Inflammatory macrophage (primary cell): Measurements from ENCODE around the gene ARID5B.

Experiments
- DNase-seq, 2 donors: peaks; one replicate each; pipeline ENCODE4 v3.0.0-alpha.2; 2020 to 2022

ARID5B gene

GRCh38 chr10:62037890-62038608 lies 136.6 kb downstream of the ARID5B start:
- no peak for DNase-seq

GRCh38 chr10:62038609-62039190 lies 137.2 kb downstream of the ARID5B start:
- DNase-seq: peak; percentile 76 to 78

- DNase-seq: no peak
Observed at GRCh38 chr10:62039954-62040353, 138.5 kb downstream of the ARID5B start.

- no peak for DNase-seq
Observed at GRCh38 chr10:62040881-62041280, 139.4 kb downstream of the ARID5B start.

- no peak for DNase-seq
Observed at GRCh38 chr10:62043421-62044021, 142.0 kb downstream of the ARID5B start.

- peak in 1 of 2 donors; percentile 29 for DNase-seq
Observed at GRCh38 chr10:62044566-62044965, 143.1 kb downstream of the ARID5B start.

GRCh38 chr10:62045765-62046521 lies 144.4 kb downstream of the ARID5B start:
- peak; percentile 49 to 77 for DNase-seq

GRCh38 chr10:62046522-62047227 lies 145.2 kb downstream of the ARID5B start:
- DNase-seq: peak in 1 of 2 donors; percentile 26

GRCh38 chr10:62047228-62047892 lies 145.9 kb downstream of the ARID5B start:
- no peak for DNase-seq

GRCh38 chr10:62047960-62048383 lies 146.5 kb downstream of the ARID5B start:
- DNase-seq: peak; percentile 13 to 25

GRCh38 chr10:62048470-62048869 lies 147.0 kb downstream of the ARID5B start:
- DNase-seq: no peak

GRCh38 chr10:62048919-62049623 lies 147.6 kb downstream of the ARID5B start:
- peak; percentile 83 to 97 for DNase-seq

- DNase-seq: no peak
Observed at GRCh38 chr10:62049624-62050345, 148.3 kb downstream of the ARID5B start.

GRCh38 chr10:62050346-62050892 lies 148.9 kb downstream of the ARID5B start:
- DNase-seq: no peak

GRCh38 chr10:62050893-62051433 lies 149.5 kb downstream of the ARID5B start:
- peak; percentile 87 to 89 for DNase-seq

GRCh38 chr10:62052276-62052675 lies 150.8 kb downstream of the ARID5B start:
- DNase-seq: no peak

- DNase-seq: no peak
Observed at GRCh38 chr10:62053860-62054259, 152.4 kb downstream of the ARID5B start.

GRCh38 chr10:62054408-62054807 lies 152.9 kb downstream of the ARID5B start:
- no peak for DNase-seq

- DNase-seq: no peak
Observed at GRCh38 chr10:62054830-62055229, 153.3 kb downstream of the ARID5B start.

GRCh38 chr10:62056219-62056618 lies 154.7 kb downstream of the ARID5B start:
- no peak for DNase-seq
